Skeletal muscle satellite cell (primary cell): ENCODE results near the gene TICRR. TPM values are rescaled to one million over a fixed set of nuclear protein-coding genes. Genes with fewer than 3 reads are reported as not detected.
"Not testable (repeated sequence)": the region's sequence is repeated elsewhere in the genome, so short reads cannot be mapped to it uniquely, and the experiment has no call there.

ENCODE experiments used
- H3K27me3 ChIP-seq: 2 replicates; pipeline ENCODE4 v1.7.0; 2013; ENCODE audit warnings: low read length; ENCODE audit not compliant: control insufficient read depth, insufficient read depth
- H3K36me3 ChIP-seq: 2 replicates; pipeline ENCODE4 v1.7.0; 2013; ENCODE audit warnings: mild to moderate bottlenecking, control low read depth, low read length; ENCODE audit not compliant: insufficient read depth
- H3K4me1 ChIP-seq: 2 replicates; pipeline ENCODE4 v1.7.0; 2013; ENCODE audit warnings: low read length; ENCODE audit not compliant: control insufficient read depth, insufficient read depth
- H3K4me2 ChIP-seq: 2 replicates; pipeline ENCODE4 v1.7.0; 2013; ENCODE audit warnings: mild to moderate bottlenecking, low read length
- H3K4me3 ChIP-seq: 2 replicates; pipeline ENCODE4 v1.7.0; 2013; ENCODE audit warnings: low read length
- H3K9ac ChIP-seq: 2 replicates; pipeline ENCODE4 v1.7.0; 2013; ENCODE audit warnings: mild to moderate bottlenecking, low read depth, low read length, moderate library complexity
- H3K9me3 ChIP-seq: replicated peaks from 2 replicates; pipeline ENCODE4 v1.7.0; 2013; ENCODE audit warnings: mild to moderate bottlenecking, control low read depth, low read length
- total RNA-seq: library from RNA; depleted of rRNA; stranded (reverse); fragments of >200 nt; gene quantifications from 2 replicates; pipeline ENCODE4 v1.2.3, GENCODE V29; 2012; rRNA removed

Gene TICRR
- 4.3 and 5.9 TPM in 2 replicates for total RNA-seq

DNA sequence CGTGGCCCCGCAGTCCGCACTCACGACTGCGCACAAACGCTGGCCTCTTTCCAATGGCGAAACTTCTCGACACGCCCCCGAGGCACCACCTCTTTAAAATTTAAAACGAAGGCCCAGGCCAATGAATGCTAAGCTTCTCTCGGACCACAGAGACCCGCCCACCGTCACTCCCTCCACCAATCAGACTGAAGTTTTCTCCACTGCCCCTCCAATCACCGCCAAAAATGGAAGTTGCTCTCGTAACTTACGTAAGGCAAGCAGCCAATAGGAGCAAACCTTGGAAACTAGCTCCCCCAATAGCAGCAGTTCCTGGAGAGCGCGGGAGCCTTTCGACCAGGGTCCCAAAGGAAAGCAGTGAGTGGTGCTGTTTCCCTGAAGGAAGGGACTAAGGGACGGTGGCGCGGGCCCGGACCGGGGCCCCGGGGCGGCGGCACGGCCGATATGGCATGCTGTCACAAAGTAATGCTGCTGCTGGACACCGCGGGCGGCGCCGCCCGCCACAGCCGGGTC is at the start of gene TICRR:
Gene TICRR, plus strand, starts transcription at position 324 of the 510 bp plus-strand sequence. Its CDS starts 118 bp downstream, at position 442.
- H3K4me3 ChIP-seq, result peak within 1 kb of the TSS; percentile 85
- peak within 1 kb of the TSS; percentile 84 for H3K9ac ChIP-seq

DNA sequence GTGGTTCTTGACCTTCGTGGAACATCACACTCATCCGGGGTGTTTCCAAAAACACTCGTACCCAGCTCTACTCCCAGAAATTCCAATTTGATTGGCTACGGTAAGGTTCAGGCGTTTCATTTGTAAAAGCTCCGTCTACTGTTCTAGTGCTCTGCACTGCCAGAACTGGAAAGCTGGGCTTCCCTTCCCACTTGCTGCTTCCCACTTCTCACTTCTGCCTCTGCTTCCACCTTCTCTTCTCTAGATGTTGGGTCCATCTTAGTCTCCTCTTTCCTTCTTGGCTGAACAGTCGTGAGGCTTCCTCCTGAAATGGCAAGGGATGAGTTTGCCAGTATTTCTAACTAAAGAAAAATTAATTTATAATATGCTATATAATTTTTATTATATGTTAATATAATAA is 49.1 kb upstream of the TICRR start:
- H3K4me1 ChIP-seq, result no peaks in the 10 kb centered on the region
- H3K36me3 ChIP-seq, result no peaks in the 10 kb centered on the region

More for the DNA sequence above, at the start of gene TICRR:
- Histone ChIP-seq H3K9me3 (no peaks in the 10 kb centered on the region), H3K36me3 (peaks cover under 1% of the 10 kb centered on the region), H3K27me3 (peaks cover 7% of the 10 kb centered on the region), H3K4me1 (peaks cover 9% of the 10 kb centered on the region), H3K4me2 (peak within 1 kb of the TSS; percentile 95)

DNA sequence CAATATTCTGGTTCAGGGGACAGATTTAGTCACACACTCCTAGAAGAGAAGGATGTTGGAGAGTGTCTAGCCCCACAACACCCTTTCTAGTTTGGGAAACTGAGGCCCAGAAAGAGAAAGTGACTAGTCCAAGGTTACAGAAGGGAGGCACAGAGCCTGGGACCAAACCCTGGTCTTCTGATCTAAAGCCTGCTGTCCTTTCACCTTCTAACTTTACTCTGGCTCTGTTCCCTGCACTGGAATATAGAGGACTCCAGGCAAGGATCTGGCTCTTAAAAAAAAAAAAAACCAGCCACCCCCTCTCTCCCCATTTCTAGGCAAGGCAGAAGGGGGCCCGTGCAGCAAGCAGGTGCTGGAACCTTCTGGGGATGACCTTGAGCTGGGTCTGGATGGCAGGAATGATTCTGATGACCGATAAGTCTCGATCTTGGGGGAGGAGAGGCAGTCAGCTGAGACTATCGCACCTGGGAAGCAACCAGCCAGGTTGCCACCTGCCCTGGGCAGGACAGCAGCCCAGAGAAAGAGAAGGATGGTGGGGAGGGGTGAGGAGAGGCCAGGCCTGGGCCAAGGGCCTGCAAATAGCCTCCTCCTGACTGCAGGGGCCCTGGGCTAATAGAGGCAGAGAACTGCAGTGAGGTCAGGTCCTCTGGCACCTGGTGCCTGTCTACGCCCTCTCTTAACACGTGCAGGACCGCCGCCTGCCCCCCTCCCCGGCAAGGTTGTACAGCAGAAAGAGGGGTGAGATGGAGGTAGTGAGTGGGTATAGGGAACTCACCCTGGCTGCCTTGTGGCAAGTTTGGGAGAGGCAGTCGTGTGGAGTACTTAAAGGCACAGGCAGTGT is 48.4 kb upstream of the TICRR start:
- Histone ChIP-seq H3K4me2 (no peak overlapping the region), H3K4me3 (no peak overlapping the region), H3K9ac (no peak overlapping the region), H3K4me1 (no peaks in the 10 kb centered on the region), H3K27me3 (peaks cover 64% of the 10 kb centered on the region), H3K9me3 (no peaks in the 10 kb centered on the region), H3K36me3 (no peaks in the 10 kb centered on the region)

More for the DNA sequence above, 49.1 kb upstream of the TICRR start:
- no peak overlapping the region for H3K9ac ChIP-seq
- H3K4me3 ChIP-seq, result no peak overlapping the region
- no peaks in the 10 kb centered on the region for H3K9me3 ChIP-seq
- H3K27me3 ChIP-seq, result peaks cover 64% of the 10 kb centered on the region
- no peak overlapping the region for H3K4me2 ChIP-seq

GRCh38 chr15:89528757-89529352 is 46.4 kb upstream of the TICRR start:
- no peak overlapping the region for H3K9ac ChIP-seq
- H3K4me3 ChIP-seq, result no peak overlapping the region
- H3K27me3 ChIP-seq, result peaks cover 47% of the 10 kb centered on the region
- no peak overlapping the region for H3K4me2 ChIP-seq
- H3K36me3 ChIP-seq, result no peaks in the 10 kb centered on the region
- no peaks in the 10 kb centered on the region for H3K4me1 ChIP-seq
- no peaks in the 10 kb centered on the region for H3K9me3 ChIP-seq

GRCh38 chr15:89530976-89531375 is 44.3 kb upstream of the TICRR start:
- H3K4me3 ChIP-seq, result no peak overlapping the region
- no peaks in the 10 kb centered on the region for H3K9me3 ChIP-seq
- peaks cover 29% of the 10 kb centered on the region for H3K27me3 ChIP-seq
- H3K36me3 ChIP-seq, result no peaks in the 10 kb centered on the region
- H3K4me1 ChIP-seq, result no peaks in the 10 kb centered on the region
- H3K4me2 ChIP-seq, result no peak overlapping the region
- H3K9ac ChIP-seq, result no peak overlapping the region

DNA sequence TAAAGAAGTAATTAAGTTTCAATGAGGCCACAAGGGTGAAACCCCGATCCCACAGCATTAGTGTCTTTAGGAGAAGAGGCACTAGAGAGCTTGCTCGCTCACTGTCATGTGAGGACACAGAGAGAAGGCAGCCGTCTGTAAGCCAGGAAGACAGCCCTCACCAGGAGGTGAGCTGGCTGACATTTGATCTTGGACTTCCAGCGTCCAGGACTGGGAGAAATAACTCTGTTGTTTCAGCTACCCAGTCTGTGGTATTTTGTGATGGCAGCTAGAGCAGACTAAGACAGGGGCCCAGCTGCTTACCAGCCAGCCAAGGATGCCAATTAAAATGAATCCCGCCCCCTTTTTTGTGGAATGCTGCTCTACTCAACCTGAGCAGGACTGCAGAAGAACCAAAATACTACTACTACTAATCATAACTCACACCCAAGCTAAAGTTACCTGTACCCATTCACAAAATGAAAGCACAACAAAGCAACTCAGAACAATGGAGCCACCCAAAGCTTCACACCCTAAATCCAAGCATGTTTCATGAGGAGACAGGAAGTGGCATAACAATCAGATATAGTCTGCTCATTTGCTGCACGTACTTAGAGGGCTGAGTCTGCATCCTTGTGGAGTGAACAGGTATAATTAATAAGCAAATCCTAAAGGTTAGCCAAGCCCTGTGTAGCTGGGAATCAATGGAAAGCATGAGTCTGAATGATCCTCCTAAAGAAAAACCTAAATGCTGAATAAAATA is 43.3 kb upstream of the TICRR start:
- Histone ChIP-seq H3K4me2 (no peak overlapping the region), H3K27me3 (peaks cover 19% of the 10 kb centered on the region), H3K4me1 (no peaks in the 10 kb centered on the region), H3K9me3 (no peaks in the 10 kb centered on the region), H3K9ac (no peak overlapping the region), H3K4me3 (no peak overlapping the region), H3K36me3 (no peaks in the 10 kb centered on the region)

GRCh38 chr15:89533861-89534544 is 41.3 kb upstream of the TICRR start:
- H3K4me3 ChIP-seq, result no peak overlapping the region
- peaks cover 7% of the 10 kb centered on the region for H3K27me3 ChIP-seq
- no peaks in the 10 kb centered on the region for H3K36me3 ChIP-seq
- H3K4me1 ChIP-seq, result no peaks in the 10 kb centered on the region
- H3K4me2 ChIP-seq, result no peak overlapping the region
- H3K9ac ChIP-seq, result no peak overlapping the region
- H3K9me3 ChIP-seq, result no peaks in the 10 kb centered on the region

GRCh38 chr15:89539027-89539426 is 36.2 kb upstream of the TICRR start:
- Histone ChIP-seq H3K9ac (no peak overlapping the region), H3K36me3 (no peaks in the 10 kb centered on the region), H3K27me3 (peaks cover 26% of the 10 kb centered on the region), H3K9me3 (no peaks in the 10 kb centered on the region), H3K4me1 (no peaks in the 10 kb centered on the region), H3K4me2 (no peak overlapping the region), H3K4me3 (no peak overlapping the region)

- Histone ChIP-seq H3K9me3 (no peaks in the 10 kb centered on the region), H3K4me1 (no peaks in the 10 kb centered on the region), H3K4me2 (no peak overlapping the region), H3K36me3 (no peaks in the 10 kb centered on the region), H3K27me3 (peaks cover 45% of the 10 kb centered on the region), H3K4me3 (no peak overlapping the region), H3K9ac (no peak overlapping the region)
Measured at GRCh38 chr15:89542369-89542768, 32.9 kb upstream of the TICRR start.

DNA sequence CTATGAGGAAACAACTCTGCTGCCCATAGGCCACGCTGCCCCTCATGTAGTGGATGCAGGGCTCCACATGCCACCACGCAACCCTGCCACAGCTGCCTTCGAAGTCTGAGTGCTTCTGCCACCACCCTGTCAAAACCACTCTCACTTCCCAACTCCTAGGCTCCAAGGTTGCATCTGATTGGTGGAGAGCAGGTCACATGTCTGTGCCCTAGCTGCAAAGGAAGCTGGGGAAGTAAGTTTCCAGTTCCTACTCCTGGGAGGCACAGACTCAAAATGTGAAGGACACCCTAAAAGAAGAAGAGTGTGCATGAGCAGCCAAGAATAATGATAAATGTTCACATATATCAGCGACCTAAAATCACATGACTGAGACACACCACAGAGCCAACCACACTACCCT is 31.9 kb upstream of the TICRR start:
- H3K4me3 ChIP-seq, result no peak overlapping the region
- H3K4me1 ChIP-seq, result no peaks in the 10 kb centered on the region
- H3K4me2 ChIP-seq, result no peak overlapping the region
- H3K9me3 ChIP-seq, result no peaks in the 10 kb centered on the region
- peaks cover 54% of the 10 kb centered on the region for H3K27me3 ChIP-seq
- no peaks in the 10 kb centered on the region for H3K36me3 ChIP-seq
- no peak overlapping the region for H3K9ac ChIP-seq

GRCh38 chr15:89549138-89549537 is 26.1 kb upstream of the TICRR start:
- not testable (repeated sequence) for H3K4me3 ChIP-seq, H3K36me3 ChIP-seq, H3K4me1 ChIP-seq, H3K9ac ChIP-seq, H3K4me2 ChIP-seq, H3K9me3 ChIP-seq
- peaks cover 56% of the 10 kb centered on the region for H3K27me3 ChIP-seq
